B cell (primary cell): ENCODE results near the gene PDK1. TPM values are rescaled to one million over a fixed set of nuclear protein-coding genes. Genes with fewer than 3 reads are reported as not detected.

Source experiments
- ATAC-seq: fragments of 200-7000 bp; cut with Tn5 transposase; one replicate; pipeline ENCODE4 v1.10.0; 2021; ENCODE audit warnings: low read depth, mild to moderate bottlenecking, moderate number of reproducible peaks, moderate library complexity
- CTCF ChIA-PET: fragments of 350-600 bp; sonication (Branson Sonifier 250); formaldehyde crosslinking; loops from one replicate; lab custom pipeline; 2021; ENCODE audit warnings: antibody characterized with exemption, inconsistent platforms; lab: Charles Lee
- POLR2A ChIA-PET: fragments of 350-600 bp; sonication (Branson Sonifier 250); formaldehyde crosslinking; loops from one replicate; lab custom pipeline; 2021; ENCODE audit warnings: antibody characterized with exemption; lab: Charles Lee
- DNase-seq: peaks from one replicate; pipeline ENCODE4 v3.0.0; 2013
- H2AFZ ChIP-seq: 2 replicates; pipeline ENCODE4 v1.6.1; 2012; ENCODE audit warnings: mild to moderate bottlenecking, low read depth, low read length; ENCODE audit not compliant: insufficient read depth, poor library complexity, severe bottlenecking
- H3K27ac ChIP-seq, 2 donors: 1 replicate in 1 of 2; 2 replicates in 1 of 2; pipeline ENCODE4 v1.5.1; 2012 to 2013; ENCODE audit warnings: low read length in 2 of 2, mild to moderate bottlenecking in 2 of 2, moderate library complexity in 1 of 2
- H3K27me3 ChIP-seq, 4 experiments: fragments of 200-600 bp in 1 of 4; sonication (generic) in 1 of 4; replicated peaks in 1 of 4; 1 replicate in 2 of 4; 2 replicates in 2 of 4; pipeline versions ENCODE4 v1.6.1 to v1.7.0; 2013 to 2016; ENCODE audit warnings: low read length in 3 of 4, mild to moderate bottlenecking in 2 of 4, mixed read lengths in 1 of 4, moderate library complexity in 1 of 4; ENCODE audit not compliant: insufficient read depth in 4 of 4, control insufficient read depth in 3 of 4; ENCODE audit errors: control extremely low read depth in 1 of 4
- H3K36me3 ChIP-seq, 2 experiments: replicated peaks in 1 of 2; 1 replicate in 1 of 2; 2 replicates in 1 of 2; pipeline versions ENCODE4 v1.6.1 to v1.7.1; 2013; ENCODE audit warnings: low read length in 1 of 2; ENCODE audit not compliant: insufficient read depth in 2 of 2, control insufficient read depth in 1 of 2; ENCODE audit errors: control extremely low read depth in 1 of 2, extremely low read depth in 1 of 2
- H3K4me1 ChIP-seq, 2 donors: fragments of 200-600 bp in 1 of 2; sonication (generic) in 1 of 2; 1 replicate in 1 of 2; 2 replicates in 1 of 2; pipeline versions ENCODE4 v1.5.1 to v1.6.1; 2013 to 2017; ENCODE audit warnings: low read length in 2 of 2; ENCODE audit not compliant: control insufficient read depth in 2 of 2, insufficient read depth in 2 of 2
- H3K4me2 ChIP-seq: replicated peaks from 2 replicates; pipeline ENCODE3; 2012; ENCODE audit warnings: mild to moderate bottlenecking, low read depth, low read length; ENCODE audit not compliant: poor library complexity, severe bottlenecking
- H3K4me3 ChIP-seq, 5 experiments: fragments of 200-600 bp in 1 of 5; sonication (generic) in 1 of 5; 1 replicate in 3 of 5; 2 replicates in 2 of 5; pipeline versions ENCODE4 v1.5.1 to v1.7.0; 2011 to 2016; ENCODE audit warnings: low read length in 4 of 5, mild to moderate bottlenecking in 4 of 5, low read depth in 2 of 5, control low read depth in 1 of 5, moderate library complexity in 1 of 5; ENCODE audit not compliant: insufficient read depth in 1 of 5; ENCODE audit errors: control extremely low read depth in 1 of 5, extremely low read depth in 1 of 5
- H3K79me2 ChIP-seq: fragments of 200-600 bp; sonication (generic); one replicate; pipeline ENCODE4 v1.6.0; 2016; ENCODE audit warnings: low read length; ENCODE audit not compliant: control insufficient read depth, insufficient read depth
- H3K9ac ChIP-seq: fragments of 200-600 bp; sonication (generic); 2 replicates; pipeline ENCODE4 v1.6.1; 2017; ENCODE audit warnings: mild to moderate bottlenecking, low read length, moderate library complexity
- H3K9me3 ChIP-seq, 3 donors: one replicate each; pipeline versions ENCODE4 v1.6.1 to v1.7.1; 2013; ENCODE audit warnings: low read length in 2 of 3; ENCODE audit not compliant: control insufficient read depth in 2 of 3, insufficient read depth in 1 of 3; ENCODE audit errors: control extremely low read depth in 1 of 3
- H4K20me1 ChIP-seq: 2 replicates; pipeline ENCODE4 v1.6.0; 2012; ENCODE audit warnings: mild to moderate bottlenecking, low read length; ENCODE audit not compliant: insufficient read depth, control insufficient read depth, poor library complexity, severe bottlenecking
- H3K27ac Mint-ChIP-seq: one replicate; pipeline ENCODE4 v1.8.0; 2021; ENCODE audit warnings: mixed read lengths
- H3K27me3 Mint-ChIP-seq: one replicate; pipeline ENCODE4 v1.8.0; 2021; ENCODE audit warnings: mixed read lengths
- H3K4me1 Mint-ChIP-seq: one replicate; pipeline ENCODE4 v1.8.0; 2021; ENCODE audit warnings: mixed read lengths
- H3K4me3 Mint-ChIP-seq: one replicate; pipeline ENCODE4 v1.8.0; 2021; ENCODE audit warnings: mixed read lengths
- H3K9me3 Mint-ChIP-seq: one replicate; pipeline ENCODE4 v1.8.0; 2022; ENCODE audit warnings: mixed read lengths; ENCODE audit not compliant: insufficient read depth
- CTCF ChIP-seq: fragments of 200-600 bp; IDR thresholded peaks from one replicate; pipeline ENCODE4 v1.8.0; 2022; ENCODE audit warnings: antibody characterized with exemption, mild to moderate bottlenecking
- EZH2 ChIP-seq: IDR thresholded peaks from 2 replicates; pipeline ENCODE4 v1.6.1; 2012; ENCODE audit warnings: borderline replicate concordance, low read depth, mild to moderate bottlenecking, moderate library complexity, low read length; ENCODE audit not compliant: insufficient read depth, poor library complexity, severe bottlenecking
- WGBS: methylation state at CpG from one replicate; pipeline ENCODE4 v1.1.5; 2013; ENCODE audit warnings: missing lambda C conversion rate; ENCODE audit not compliant: insufficient coverage; 5-methylcytosine and 5-hydroxymethylcytosine counted together
- intact Hi-C: fragments of 100-400 bp; cut with micrococcal nuclease; formaldehyde crosslinking; loops from one replicate; pipeline ENCODE4 v1.10.0; 2022
- polyA plus RNA-seq: library from polyadenylated mRNA; depleted of rRNA; stranded (reverse); fragments of >200 nt; gene quantifications from 2 replicates; pipeline ENCODE4 v1.2.3, GENCODE V29; 2012
- total RNA-seq, 2 donors: library from RNA; stranded (reverse); fragments of 120-200 nt in 1 of 2; gene quantifications; 1 replicate in 1 of 2; 2 replicates in 1 of 2; pipeline versions ENCODE4 v1.2.3 to v1.2.4, GENCODE V29; 2013 to 2022

Gene PDK1
- total and polyA plus RNA-seq, 2 donors (not counting 1 experiment from before 2014, with no cell fraction given) = 12.5 to 25.5 TPM

GRCh38 chr2:172612051-172612450 is 56.2 kb downstream of the PDK1 start:
- Histone ChIP-seq H3K4me1 (no peaks in the 10 kb centered on the region), H3K27ac (no peak overlapping the region), H3K9me3 (peaks cover 0 to 6% (median 0%) of the 10 kb centered on the region in 3 donors), H2AFZ (no peak overlapping the region), H3K4me3 (no peak overlapping the region), H3K4me2 (no peak overlapping the region), H3K36me3 (peaks cover 4 to 7% of the 10 kb centered on the region in 2 experiments), H3K9ac (no peak overlapping the region), H3K79me2 (no peaks in the 10 kb centered on the region), H4K20me1 (no peaks in the 10 kb centered on the region), H3K27me3 (no peaks in the 10 kb centered on the region)
- DNase-seq (no peak), ATAC-seq (no peak)
- Mint-ChIP-seq H3K27me3 (no peaks in the 10 kb centered on the region), H3K4me3 (no peak overlapping the region), H3K4me1 (peaks cover 3% of the 10 kb centered on the region), H3K9me3 (no peaks in the 10 kb centered on the region), H3K27ac (no peak overlapping the region)
- ChIA-PET POLR2A (no interaction called here), CTCF (interaction anchor here (0.7 kb wide), 1 partner anchor 61 kb away, joined by 3 read pairs; no protein-coding TSS in a partner anchor)
- TF ChIP-seq CTCF (no peak), EZH2 (no peak)
- 100% methylated on average over 3 of the region's 4 CpGs for WGBS
- intact Hi-C loops = no loop called here

DNA sequence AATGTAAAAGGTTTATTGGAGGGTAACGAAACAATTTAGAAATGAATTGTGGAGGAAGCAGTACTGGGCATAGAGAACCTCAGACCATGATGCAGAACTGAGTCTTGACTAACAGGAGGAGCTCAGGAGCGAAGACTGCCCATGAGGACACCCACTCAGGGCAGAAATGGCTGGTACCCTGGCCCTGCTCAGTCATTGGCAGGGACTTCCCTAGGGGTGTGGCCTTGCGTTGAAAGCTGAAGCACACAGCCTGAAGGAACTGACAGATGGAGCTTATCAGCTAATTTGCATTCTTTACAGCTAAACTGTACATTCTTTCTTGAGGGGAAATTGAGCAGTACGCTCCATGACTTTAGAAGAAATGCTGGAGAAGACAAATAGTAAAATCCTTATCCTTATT is 57.1 kb downstream of the PDK1 start:
- ChIA-PET CTCF (no interaction called here), POLR2A (no interaction called here)
- no peaks in the 10 kb centered on the region for H3K27me3 Mint-ChIP-seq
- no peak for ATAC-seq
- H3K4me1 Mint-ChIP-seq = peaks cover 3% of the 10 kb centered on the region
- H3K4me3 Mint-ChIP-seq = no peak overlapping the region
- H3K27me3 ChIP-seq = no peaks in the 10 kb centered on the region
- peaks cover 2 to 7% of the 10 kb centered on the region in 2 experiments for H3K36me3 ChIP-seq
- DNase-seq = no peak
- H3K9ac ChIP-seq = no peak overlapping the region
- intact Hi-C loops = no loop called here
- peaks cover 0 to 6% (median 0%) of the 10 kb centered on the region in 3 donors for H3K9me3 ChIP-seq
- WGBS = 95% methylated on average over 2 of the region's 4 CpGs
- no peak overlapping the region for H3K27ac Mint-ChIP-seq
- H3K27ac ChIP-seq = no peak overlapping the region
- TF ChIP-seq EZH2 (no peak), CTCF (no peak)
- no peak overlapping the region for H3K4me2 ChIP-seq
- no peaks in the 10 kb centered on the region for H4K20me1 ChIP-seq
- no peak overlapping the region for H3K4me3 ChIP-seq
- H2AFZ ChIP-seq = no peak overlapping the region
- H3K79me2 ChIP-seq = no peaks in the 10 kb centered on the region
- H3K9me3 Mint-ChIP-seq = no peaks in the 10 kb centered on the region
- H3K4me1 ChIP-seq = no peaks in the 10 kb centered on the region
